ENCODE results near the gene LHFPL6.

LHFPL6 gene

DNA sequence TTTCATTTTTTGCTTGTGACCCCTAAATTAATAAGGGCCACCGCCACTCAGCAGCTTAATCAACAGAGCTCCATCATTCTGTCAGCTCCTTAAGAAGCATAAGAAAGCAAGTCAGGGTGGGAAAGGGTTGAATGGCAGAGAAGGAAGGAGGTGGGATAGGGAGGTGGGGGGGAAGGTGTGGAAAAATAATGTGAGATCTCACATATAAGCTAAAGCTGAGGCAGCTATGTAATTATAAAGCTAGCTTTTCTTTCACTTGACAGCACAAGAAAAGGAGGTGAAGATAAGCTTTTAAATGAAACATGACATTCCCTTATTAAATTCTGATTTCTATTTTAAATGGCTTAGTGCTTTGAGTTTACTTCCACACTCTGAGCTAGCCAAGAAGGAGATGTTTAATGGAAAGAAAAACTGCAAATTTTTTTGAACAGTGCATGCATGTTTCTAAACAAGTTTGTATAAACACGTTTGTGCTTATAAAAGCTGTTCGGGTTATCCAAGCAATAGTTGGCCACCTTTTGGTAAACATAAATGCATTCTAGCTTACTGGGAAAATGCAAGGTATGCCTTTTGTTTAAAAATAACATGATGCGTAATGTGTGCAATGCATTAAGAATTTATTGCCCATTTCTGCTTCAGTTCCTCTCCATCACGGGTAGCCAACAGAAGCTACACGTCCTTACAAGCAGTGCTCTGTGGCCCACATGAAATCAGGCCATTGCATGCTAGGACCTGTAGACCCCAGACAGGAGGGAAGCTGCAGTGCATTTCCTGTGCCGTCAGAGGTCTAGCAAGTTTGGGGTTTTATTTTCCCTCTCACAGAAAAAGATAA, 96.2 kb downstream of the LHFPL6 start:
- no peak for DNase-seq

- no peak for DNase-seq
Observed at GRCh38 chr13:39505151-39505550, 97.8 kb downstream of the LHFPL6 start.

- DNase-seq: no peak
Observed at GRCh38 chr13:39503048-39503447, 99.9 kb downstream of the LHFPL6 start.

DNA sequence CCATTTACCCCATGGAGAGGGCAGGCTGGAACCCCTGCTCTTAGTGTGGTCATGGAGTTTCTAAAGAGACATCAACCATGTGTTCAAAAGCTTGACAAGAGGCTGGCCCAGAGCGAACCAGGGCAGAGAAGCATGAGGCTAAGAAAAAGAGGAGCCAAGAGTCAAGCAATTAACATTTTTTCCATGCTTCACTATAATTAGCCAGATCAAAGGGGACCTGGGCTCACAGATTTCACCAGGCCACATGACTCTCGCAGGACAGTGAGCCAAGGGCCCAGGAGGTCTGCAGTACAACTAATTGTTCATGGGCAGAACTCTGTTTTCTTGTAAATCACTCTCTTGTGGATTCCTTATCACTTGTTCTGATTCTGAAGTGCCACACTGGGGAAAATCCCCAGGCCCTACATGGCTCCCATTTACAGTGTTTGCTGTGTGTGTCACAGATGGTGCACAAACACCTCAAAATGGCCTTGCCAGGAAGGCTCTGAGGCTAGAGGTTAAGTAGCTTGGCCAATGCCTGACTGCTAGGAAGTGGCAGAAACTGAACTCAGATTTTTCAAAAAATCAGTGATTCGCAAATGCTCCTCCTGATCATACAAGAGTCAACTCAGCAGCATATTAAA, 101.2 kb downstream of the LHFPL6 start:
- no peak for DNase-seq

DNA sequence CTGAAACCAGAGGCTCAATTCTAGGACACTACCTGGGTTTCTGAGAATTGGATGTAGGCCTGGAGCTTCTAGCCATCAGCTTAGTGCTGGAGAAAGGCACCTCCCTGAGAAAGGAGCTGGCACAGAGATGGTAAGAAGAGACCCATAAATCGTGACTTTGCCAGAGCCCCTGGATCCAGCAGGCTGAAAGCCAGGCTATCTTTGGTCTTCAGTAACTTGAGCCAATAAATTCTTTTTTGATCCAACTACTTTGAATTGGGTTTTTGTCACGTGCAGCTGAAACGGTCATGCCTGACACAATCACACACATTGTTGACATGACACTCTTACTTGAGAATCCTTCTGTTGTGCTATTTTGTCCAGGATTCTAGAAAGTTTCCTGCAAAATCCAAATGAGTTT, 103.4 kb downstream of the LHFPL6 start:
- DNase-seq: no peak

GRCh38 chr13:39498471-39499114, 104.4 kb downstream of the LHFPL6 start:
- DNase-seq: no peak

DNA sequence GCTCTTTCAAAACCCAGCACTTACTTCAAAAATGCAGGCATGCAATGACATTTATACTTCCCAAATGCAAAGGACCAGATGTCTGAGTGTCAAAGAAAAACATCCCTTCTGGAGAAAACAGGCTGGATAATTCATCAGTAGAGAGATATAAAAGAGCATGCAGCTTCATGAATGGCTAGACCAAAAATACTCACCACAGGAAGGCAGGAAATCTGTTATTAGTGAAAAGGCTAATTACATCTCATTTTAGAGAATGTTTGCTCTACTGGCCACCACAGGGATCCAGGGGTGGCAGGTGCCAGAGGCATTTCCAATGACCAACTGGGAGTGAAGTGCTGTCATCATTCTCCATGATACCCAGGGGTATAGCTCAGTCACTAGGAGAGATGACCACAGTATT, 106.5 kb downstream of the LHFPL6 start:
- DNase-seq: no peak

- no peak for DNase-seq
Observed at GRCh38 chr13:39494633-39495032, 108.4 kb downstream of the LHFPL6 start.

GRCh38 chr13:39494006-39494405, 109.0 kb downstream of the LHFPL6 start:
- no peak for DNase-seq

- no peak for DNase-seq
Observed at GRCh38 chr13:39490136-39490535, 112.9 kb downstream of the LHFPL6 start.

GRCh38 chr13:39486758-39487157, 116.2 kb downstream of the LHFPL6 start:
- DNase-seq: no peak

DNA sequence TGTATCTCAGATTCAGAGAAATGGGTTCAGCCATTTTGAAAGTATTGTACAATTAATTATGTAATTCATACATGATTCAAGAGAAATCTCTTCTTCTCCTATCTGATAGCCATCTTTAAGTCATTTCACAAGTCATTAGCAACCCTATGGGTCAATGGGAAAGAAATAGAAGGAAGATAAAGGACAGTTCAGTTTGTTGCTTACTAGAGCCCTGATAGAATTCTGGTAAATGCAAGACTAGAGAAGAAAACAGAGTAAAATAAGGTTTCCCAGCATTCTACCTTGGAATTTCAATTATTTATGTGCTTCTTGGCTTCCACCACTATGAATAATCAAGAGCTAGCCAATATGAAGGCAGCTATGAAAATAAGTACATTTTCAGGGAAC, 117.7 kb downstream of the LHFPL6 start:
- DNase-seq: no peak

- DNase-seq: no peak
Observed at GRCh38 chr13:39484506-39485313, 118.3 kb downstream of the LHFPL6 start.

GRCh38 chr13:39483326-39483725, 119.7 kb downstream of the LHFPL6 start:
- peak; percentile 21 for DNase-seq

- no peak for DNase-seq
Observed at GRCh38 chr13:39481491-39481890, 121.5 kb downstream of the LHFPL6 start.

DNA sequence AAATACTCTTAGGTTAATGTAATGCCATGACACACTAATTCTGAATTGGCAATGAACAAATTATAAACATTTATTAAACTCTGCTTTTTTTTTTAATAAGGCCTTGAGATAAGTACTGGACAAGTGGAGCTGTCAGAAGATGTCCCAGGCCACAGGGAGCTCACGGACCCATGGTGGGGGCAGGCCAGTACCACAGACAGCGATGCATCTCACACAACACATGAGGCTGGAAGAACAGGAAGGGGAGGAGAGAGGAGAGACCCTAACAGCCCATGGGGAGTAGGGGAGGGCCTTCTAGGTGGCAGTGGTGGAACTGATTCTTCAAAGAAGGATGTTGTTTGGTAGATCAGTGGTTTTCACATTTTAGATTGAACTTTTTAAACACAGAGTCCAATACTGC, 128.4 kb downstream of the LHFPL6 start:
- no peak for DNase-seq

DNA sequence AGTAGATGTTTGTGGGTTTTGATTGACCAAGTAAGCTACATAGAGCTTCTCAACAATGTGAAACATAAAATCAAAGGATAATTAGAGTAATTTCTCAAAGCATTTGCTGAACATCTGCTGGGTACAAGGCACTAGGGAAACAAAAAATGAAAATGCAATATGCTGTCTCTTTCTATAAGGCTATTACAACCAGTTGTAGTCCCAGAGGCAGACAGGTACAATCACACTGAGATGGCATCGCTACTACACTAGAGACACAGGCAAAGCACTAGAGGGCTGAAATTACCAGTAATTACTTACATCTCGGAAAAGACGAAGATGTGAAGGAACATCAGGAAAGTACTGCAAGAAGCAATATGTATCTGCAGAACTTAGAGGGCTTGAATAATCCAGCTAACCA, 133.3 kb downstream of the LHFPL6 start:
- no peak for DNase-seq

DNA sequence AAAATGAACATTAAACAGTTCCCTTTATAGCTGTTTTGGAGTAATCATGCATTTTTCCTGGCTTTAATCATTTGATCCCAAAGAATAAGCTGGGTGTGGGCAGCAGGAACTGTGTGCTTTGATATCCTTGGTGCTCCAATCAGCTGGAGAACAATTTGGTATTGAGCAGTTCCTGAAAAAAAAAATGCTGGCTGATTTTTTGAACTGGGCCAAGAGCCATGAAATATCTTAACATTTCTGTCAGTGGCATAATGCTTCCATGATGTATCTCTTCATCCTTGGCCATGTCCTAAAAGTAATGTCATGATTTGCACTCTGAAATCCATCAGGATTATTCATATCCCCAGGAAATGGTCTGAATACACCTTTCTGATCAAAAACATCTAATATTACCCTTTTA, 134.7 kb downstream of the LHFPL6 start:
- no peak for DNase-seq

DNA sequence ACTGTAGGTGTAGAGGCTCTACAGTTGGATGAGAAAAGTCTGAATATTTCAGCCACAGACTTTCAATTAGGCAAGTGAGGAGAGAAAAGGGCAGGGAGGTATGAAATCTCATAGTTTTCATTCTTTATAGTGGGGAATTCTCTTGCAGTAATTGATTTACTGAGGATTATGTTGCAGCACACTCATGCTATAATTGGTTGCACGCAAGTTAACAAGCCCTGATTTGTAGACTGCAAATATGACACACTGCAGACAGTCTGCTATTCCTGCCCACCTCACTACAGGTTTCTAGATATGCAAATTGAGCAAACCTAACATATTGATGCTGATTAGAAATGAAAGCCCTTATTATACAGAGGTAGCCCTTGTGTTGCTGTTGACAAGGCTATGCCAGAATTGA, 139.4 kb downstream of the LHFPL6 start:
- no peak for DNase-seq

GRCh38 chr13:39462906-39463305, 140.1 kb downstream of the LHFPL6 start:
- no peak for DNase-seq

DNA sequence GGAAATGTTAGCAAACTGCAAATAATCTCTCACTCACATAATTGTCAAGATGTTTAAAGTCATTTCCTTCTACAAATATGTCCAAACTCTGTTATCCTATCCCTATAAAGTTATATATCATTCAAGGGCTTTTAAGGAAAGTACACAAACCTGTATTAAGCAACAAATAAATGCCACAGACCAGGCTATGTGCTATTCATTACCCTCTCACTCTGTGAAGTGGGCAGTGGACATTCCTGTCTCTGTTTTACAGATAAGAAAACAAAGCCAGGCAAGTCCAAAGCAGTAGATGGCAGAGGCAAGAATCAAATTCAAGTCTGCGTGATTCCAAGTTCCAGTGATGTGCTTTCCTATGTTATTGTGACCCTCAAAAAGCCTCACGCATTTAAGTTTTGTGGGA, 140.6 kb downstream of the LHFPL6 start:
- no peak for DNase-seq

GRCh38 chr13:39461685-39462266, 141.2 kb downstream of the LHFPL6 start:
- DNase-seq: no peak

GRCh38 chr13:39457274-39457673, 145.7 kb downstream of the LHFPL6 start:
- DNase-seq: no peak

All from amniotic stem cell (primary cell).